Tibial nerve (tissue), 4 donors: ENCODE data around the gene RINT1.

Source experiments
- EP300 ChIP-seq, 2 donors: sonication (generic); formaldehyde crosslinking; IDR thresholded peaks; one replicate each; pipeline ENCODE4 v1.6.1; 2017; ENCODE audit warnings: antibody characterized with exemption in 2 of 2, mild to moderate bottlenecking in 1 of 2
- POLR2A ChIP-seq, 2 donors: fragments of 450-650 bp; IDR thresholded peaks; one replicate each; pipeline ENCODE4 v1.6.1; 2017; ENCODE audit warnings: antibody characterized with exemption in 2 of 2, mild to moderate bottlenecking in 2 of 2, moderate library complexity in 2 of 2
- TF ChIP-seq, protein P1 (sequence below), 5 experiments: fragments of 200-600 bp in 3 of 5; fragments of 450-650 bp in 2 of 5; sonication (generic) in 3 of 5; IDR thresholded peaks; one replicate each; pipeline ENCODE4 v1.5.1; 2016 to 2019; ENCODE audit warnings: antibody characterized with exemption in 5 of 5, mild to moderate bottlenecking in 3 of 5, moderate library complexity in 2 of 5

DNA sequence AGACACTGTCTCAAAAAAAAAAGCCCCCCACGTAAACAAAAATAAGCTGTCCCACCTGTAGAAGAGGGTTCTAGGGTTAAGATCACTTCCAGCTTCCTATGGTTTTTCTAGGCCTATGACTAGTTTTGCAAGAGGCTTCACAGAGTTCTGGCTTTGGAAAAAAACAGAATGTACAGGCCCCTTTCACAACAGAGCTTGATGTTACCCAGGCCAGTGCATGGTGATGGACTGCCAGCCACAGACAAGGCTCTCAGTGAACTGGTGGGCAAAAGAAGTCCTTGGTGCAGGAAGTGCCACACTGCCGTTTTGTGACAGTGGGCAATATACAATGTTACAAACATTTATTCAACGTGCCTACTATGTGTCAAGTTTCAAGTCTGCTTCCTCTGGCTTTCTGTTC lies 67.5 kb downstream of the RINT1 start:
- TF ChIP-seq POLR2A (IDR thresholded peaks at IDR 0.05), result no peak
- TF ChIP-seq, protein P1, sequence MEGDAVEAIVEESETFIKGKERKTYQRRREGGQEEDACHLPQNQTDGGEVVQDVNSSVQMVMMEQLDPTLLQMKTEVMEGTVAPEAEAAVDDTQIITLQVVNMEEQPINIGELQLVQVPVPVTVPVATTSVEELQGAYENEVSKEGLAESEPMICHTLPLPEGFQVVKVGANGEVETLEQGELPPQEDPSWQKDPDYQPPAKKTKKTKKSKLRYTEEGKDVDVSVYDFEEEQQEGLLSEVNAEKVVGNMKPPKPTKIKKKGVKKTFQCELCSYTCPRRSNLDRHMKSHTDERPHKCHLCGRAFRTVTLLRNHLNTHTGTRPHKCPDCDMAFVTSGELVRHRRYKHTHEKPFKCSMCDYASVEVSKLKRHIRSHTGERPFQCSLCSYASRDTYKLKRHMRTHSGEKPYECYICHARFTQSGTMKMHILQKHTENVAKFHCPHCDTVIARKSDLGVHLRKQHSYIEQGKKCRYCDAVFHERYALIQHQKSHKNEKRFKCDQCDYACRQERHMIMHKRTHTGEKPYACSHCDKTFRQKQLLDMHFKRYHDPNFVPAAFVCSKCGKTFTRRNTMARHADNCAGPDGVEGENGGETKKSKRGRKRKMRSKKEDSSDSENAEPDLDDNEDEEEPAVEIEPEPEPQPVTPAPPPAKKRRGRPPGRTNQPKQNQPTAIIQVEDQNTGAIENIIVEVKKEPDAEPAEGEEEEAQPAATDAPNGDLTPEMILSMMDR (IDR thresholded peaks at IDR 0.05), result no peak
- TF ChIP-seq EP300 (IDR thresholded peaks at IDR 0.05), result no peak
